Dermis microvascular lymphatic vessel endothelial cell (primary cell): ENCODE measurements around the gene WDR59. TPM values are rescaled to one million over a fixed set of nuclear protein-coding genes. Genes with fewer than 3 reads are reported as not detected.

ENCODE experiments used
- total RNA-seq: library from RNA; depleted of rRNA; stranded (reverse); fragments of >200 nt; gene quantifications from 2 replicates; pipeline ENCODE4 v1.2.1, GENCODE V29; 2014

The WDR59 gene
- total RNA-seq, 1 donor from 2014 or later: 10.0 TPM

Other genes starting within 250 kb of the WDR59 start
- not detected in 2 replicates for gene FA2H, start 210.3 kb downstream of the WDR59 start, total RNA-seq
- 9.2 and 16.6 TPM in 2 replicates for gene ZNRF1, start 13.9 kb upstream of the WDR59 start, total RNA-seq
- 0.39 and 1.0 TPM in 2 replicates for gene LDHD, start 131.7 kb upstream of the WDR59 start, total RNA-seq
- 7.7 and 9.9 TPM in 2 replicates for gene ZFP1, start 163.4 kb upstream of the WDR59 start, total RNA-seq
- gene CTRB2, start 222.0 kb upstream of the WDR59 start, total RNA-seq: not detected in 2 replicates
- gene CTRB1, start 233.9 kb upstream of the WDR59 start, total RNA-seq: not detected in 2 replicates